HuH-7 (cell line): ENCODE measurements around the gene SLC35E2B.
"Not testable (repeated sequence)": the region's sequence is repeated elsewhere in the genome, so short reads cannot be mapped to it uniquely, and the experiment has no call there.

Experiments
- DNase-seq: peaks from one replicate; pipeline ENCODE4 v3.0.0; 2011; ENCODE audit warnings: low spot score

SLC35E2B gene

DNA sequence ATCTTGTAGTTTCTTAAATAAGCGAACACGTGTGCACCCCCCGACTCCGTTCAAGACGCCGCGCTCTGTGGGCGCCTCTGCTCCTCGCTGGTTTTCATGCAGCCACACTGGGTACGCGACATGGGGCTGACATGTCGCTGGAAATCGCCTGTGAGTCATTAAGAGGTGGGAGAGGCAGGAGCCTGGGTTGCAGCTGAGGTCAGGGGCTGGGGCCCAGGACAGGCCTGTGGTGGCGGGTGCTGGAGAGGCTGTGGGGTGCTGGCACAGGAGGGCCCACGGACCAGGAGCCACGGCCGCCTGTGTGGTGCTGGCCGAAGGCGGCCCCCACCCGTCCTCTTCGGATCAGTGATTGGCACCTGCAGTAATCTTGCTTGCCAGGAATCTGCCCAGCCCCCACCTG lies 17.8 kb downstream of the SLC35E2B start:
- DNase-seq = not testable (repeated sequence)

DNA sequence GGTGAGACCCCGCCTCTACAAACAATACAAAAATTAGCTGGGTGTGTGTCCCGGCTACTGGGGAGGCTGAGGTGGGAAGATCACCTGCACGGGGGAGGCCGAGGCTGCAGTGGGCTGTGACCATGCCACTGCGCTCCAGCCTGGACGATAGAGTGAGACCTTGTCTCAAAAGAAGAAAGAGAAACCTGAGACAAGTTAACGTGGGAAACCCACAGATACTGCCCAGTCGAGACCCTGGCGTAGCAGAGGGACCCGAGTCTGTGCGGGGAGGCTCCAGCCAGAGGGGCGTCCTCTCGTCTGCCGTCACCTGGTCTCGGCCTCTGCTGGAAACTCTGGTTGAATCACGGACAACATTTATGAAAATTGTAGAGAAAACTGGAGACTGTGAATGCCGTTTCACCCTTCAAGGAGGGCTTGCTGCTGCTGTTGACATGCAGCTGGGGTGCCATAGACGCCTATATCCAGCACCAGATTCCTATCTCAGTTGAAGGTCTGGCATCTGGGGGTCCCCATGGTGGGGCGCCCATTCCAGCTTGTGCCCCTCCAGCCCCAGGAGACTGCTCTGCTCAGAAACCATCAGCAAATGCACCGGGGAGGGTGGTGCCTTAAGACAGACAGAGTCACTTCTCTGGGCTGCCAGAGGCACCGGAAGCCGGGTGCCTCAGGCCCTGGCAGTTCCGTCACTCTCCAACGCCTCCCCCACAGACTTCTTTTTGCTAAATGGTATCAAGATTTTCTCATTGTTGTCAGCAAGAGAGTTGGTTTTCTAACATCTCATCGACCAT lies 20.2 kb downstream of the SLC35E2B start:
- no peak for DNase-seq

DNA sequence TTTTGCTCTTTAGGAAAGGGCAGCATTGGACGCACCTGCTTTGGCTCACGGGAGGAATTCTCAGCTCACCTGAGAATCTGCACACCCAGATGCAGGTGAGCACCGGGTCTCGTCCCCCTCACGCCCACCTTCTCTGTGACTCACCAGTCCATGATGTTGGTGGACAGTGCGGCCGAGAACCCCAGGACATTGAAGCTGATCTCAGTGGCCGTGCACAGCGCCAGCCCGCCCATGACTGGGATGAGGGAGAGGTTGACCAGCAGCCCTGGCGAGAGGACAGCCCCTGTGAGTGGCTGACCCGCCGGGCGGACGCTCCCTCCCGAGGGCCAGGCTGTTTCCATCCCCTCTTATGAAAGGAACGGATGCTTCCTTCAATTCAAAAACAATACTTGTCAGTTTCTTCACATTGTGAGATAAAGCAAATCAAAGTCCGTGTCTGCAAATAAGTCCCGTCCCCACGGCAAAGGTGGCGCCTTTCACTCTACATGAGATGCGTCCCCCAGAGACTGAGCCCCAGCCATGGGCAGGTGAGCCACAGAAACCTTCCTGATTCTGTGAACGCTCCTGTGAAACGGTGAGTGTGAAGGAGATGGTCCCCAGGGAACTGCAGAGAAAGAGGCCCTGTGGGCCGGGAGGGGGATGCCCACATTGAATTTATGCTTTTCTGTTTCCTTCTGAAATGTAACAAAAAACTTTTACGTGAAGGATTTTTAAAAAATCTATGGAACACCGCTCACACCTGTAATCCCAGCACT lies 21.1 kb downstream of the SLC35E2B start:
- no peak for DNase-seq

DNA sequence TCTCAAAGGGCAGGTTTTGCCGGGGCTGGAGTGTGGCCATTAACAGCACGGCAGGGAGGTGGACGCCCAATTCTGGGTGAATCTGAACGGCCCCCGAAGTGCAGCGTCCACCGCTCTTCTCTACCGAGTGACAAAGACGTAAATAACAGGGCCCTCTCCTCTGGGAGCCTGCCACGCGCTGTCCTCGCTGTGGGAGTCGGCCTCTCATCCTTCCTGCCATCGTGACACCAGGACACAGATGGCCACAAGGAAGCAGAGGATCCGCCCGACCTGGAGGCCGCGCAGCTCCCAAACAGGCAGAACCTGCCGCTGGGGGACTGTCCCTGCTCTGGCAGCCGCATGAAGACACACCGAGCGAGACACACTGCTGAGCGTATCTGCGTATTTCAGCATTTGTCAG lies 21.7 kb downstream of the SLC35E2B start:
- DNase-seq = no peak

DNA sequence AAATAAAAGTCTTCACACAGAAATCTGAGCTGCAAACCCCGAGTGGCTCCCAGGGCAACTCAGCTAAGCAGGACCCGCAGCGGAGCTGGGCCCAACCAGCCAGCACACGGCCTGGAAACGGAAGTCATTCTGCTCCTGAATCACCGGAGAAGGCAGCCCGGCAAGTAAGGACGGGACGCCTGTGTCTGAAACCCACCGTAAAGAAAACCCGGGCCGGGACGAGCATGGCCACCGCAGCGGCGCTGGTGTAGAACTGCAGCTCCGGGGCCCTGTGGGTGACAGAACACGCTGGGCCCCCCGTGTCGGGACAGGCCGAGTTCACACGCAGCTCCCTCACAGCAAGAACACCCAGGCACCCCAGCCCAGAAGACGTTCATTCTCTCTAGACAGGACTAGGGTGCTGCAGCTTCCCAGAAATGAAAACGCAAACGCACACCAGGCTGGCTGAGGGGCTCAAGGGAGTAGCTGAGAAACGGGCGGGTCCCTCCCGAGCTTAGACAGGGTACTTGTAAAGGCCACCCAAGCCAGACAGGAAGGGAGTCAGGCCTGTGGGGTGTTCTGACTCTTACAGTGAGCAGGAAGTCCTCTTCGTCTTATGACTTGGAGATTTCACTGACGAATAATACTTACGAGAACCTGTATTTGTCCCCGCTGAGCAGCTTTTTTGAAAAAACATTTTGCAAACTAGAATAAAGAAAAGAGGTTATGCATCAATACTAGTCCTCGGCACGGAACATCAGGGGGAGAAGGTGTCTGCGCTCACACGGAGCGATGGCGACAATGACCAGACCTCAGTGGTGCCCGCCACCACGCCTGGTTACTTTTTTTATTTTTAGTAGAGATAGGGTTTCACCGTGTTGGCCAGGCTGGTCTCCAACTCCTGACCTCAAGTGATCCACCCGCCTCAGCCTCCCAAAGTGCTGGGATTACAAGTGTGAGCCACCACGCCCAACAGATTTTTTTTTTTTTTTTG lies 22.8 kb downstream of the SLC35E2B start:
- DNase-seq = no peak

DNA sequence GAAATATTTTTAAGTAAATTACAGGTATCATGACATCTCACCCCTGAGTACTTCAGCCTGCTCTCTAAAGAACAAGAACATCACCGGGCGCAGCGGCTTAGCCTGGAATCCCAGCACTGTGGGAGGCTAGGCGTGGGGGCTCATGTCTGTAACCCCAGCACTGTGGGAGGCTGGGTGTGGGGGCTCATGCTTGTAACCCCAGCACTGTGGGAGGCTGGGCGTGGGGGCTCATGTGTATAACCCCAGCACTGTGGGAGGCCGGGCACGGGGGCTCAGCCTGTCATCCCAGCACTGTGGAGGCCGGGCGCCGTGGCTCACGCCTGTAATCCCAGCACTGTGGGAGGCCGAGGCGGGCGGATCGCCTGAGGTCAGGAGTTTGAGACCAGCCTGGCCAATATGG lies 26.1 kb downstream of the SLC35E2B start:
- DNase-seq = no peak

DNA sequence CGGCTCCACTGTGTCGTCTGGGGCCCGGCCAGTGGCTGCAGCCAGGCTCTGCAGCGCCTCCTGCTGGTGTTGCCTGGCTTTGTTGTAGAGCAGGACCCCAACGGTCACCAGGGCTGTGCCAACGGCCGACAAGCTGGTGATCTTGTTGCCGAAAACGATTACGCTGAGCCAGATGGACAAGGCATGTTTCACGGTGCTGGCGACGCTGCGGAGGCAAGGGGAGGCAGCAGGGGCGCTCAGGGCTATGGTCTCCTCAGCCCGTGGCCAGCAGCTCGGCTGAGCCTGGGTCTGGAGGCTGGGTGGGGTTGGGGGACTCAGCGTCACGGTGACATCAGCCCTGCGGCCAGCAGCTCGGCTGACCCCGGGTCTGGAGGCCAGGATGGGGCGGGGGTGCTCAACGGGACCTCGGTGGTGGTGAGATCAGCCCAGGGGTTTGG lies 26.8 kb downstream of the SLC35E2B start:
- DNase-seq = peak; percentile 63

DNA sequence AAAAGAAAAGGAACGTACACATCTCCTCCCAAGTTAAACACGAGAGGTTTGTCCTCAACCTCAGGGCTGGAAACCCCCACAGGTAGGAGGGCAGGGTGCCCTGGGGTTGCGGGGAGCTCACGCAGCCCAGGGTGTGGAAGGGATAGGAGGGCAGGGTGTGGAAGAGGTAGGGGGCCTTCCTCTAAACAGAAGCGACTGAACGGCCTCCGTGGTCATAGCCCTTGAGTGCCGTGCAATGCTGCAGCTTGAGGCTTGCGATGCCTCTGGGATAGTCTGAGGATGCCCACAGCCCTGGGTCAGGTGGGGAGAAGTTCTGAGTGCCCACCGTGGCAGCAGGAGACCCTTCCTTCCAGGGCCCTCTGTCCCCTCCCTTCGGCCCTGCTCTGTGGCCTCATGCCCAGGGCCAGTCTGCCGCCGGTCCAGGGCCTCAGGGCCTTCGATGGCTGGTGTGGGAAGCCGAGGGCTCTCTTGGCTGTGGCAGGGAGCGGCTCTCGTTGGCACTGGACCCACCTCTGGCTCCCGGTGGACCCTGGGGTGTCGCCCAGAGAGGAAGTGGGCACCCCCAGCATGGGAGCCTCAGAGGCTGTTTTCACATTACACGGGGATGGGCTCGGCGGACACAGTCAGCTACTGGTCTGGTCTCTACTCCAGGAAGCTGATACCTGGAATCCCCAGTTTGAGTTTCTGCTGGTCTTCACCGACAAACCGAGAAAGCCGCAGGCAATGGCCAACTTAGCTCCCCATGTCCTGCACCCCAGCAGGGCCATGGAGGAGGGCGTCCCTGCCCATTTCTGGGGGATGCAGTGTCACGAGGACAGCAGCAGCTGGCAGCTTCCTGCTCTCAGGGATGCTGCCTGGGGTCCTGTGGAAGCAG lies 27.4 kb downstream of the SLC35E2B start:
- DNase-seq = no peak

DNA sequence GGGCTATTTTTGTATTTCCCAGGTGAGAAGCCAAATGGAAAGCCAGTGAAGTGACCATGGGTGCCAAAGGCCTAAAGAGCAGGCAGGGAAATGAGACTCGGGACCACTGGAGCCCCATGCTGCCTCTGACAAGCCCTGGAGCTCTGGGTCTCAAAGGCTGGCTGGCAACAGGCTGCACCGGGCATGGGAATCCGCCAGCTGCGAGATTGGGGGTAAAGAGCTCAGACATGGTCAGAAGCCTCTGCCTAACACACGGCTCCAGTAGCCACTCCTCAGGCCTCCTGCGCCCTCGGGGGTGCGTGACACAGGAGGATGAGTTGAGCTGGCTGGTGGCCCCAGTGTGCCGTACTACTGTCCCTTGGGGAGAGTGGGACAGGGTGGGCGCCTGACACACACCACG lies 28.3 kb downstream of the SLC35E2B start:
- not testable (repeated sequence) for DNase-seq

DNA sequence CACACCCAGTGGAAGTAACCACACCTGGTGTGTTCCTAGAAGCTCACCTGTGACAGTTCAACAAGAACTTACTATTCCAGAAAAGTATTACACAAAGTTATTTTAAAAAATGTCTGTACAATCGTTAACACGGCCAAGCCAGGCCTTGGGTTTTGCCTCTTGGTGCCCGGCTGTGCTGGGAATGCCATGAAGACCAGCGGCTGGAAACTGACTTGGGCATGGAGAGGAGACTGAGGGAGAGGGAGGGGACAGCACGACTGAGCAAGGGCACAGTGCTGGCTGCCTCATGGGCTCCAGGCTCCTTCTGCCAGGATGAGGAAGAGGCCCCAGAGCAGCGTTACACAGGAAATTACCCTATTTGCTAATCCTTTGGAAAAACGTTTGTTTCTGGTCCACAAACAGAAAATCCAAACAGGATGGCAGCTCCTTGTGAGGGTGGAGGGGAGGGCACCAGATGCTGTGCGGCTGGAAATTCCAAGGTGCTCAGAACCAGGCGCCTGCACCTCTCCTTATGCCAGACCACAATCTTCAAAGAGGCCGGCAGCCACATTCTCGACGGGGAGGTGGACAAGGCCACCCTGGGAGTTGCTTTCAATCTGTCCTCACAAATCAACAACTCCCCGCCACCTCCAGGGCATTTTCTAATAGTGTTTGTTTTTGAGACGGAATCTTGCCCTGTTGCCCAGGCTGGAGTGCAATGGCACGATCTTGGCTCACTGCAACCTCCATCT lies 29.6 kb downstream of the SLC35E2B start:
- not testable (repeated sequence) for DNase-seq

DNA sequence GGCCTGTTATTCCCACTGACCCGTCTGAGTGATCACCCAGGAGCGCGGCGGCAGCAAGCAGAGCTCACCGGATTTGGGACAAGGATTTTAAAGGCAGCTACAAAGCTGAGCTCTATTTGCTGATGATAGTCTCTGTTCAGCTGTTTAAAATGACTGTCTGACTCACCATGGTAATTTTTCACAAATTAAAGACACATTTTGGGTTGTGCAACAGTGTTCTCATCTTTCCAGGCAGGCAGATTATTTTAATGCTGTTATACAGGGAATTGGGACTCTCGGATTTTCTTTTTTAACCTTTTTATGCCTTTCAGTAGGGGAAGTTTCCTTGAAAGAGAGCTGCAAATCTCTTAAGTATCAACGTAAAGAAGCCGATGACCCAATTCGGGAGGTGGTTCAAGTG lies 30.2 kb downstream of the SLC35E2B start:
- not testable (repeated sequence) for DNase-seq

DNA sequence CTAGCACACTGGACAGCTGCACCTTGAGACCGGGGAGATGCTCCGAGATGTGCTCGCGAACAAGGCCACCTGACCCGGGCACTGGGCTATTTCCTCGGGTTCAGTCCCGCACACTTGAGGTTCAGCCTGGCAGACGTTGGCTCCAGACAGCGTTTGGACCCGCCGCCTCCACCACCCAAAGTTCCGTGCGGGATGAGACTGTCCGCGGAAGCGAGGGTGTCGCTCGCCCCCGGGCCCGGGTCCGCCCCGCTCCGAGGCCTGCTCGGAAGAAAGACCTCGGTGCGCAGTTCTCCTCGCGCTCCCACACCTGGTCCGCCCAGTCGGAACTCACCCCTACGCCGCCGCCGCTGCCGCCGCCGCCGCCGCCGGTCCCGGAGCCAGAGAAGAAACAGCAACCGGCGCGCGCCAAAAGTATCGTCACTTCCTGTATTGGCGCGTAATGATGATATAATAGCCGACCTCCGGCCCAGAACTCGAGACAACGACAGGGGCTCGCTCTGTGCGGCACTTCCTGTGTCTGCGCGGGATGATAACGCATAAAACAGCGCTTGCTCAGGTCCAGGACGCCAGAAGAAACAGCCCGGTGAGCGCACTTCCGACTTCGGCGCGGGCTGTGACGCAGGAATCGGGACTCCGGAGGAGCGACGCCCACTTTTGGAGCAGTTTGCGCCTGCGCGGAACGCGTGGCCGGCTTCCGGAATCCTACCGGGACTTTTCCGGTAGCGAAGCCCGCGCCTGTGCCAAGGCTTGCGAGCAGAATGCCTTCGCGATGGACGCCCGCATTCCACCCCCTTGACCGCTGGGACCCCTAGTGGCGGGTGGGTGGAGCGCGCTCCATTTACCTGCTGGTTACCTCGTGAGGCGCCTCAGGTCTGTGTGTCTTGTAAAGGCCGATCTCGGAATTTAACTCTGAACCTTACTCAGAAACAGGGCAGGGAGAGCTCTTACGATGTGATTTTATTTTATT lies 33.7 kb downstream of the SLC35E2B start, which contains the start of gene CDK11B:
TSS of gene CDK11B (minus strand) at position 422 of the 967 bp plus-strand sequence. CDS start 1,519 bp downstream, outside the sequence.
- peak; percentile 84 for DNase-seq

DNA sequence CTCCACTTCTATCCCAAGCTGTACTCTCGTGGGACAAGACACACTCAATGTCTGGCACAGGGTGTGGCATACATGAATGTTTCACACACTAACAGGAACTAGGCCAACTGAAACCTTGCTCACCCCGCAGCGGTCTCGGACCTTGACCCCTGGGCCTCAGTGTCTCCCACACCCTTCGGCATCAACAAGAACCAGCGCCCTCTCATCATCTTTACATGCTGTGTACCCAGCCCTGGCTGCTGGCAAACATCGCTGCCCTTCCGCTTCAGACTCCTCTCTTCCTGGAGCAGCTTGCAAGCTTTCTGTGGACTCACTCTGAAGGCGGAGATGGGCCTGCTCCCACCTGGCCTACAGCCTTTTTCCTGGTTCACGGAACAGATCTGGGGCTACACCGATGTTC lies 44.3 kb downstream of the SLC35E2B start:
- DNase-seq = not testable (repeated sequence)

DNA sequence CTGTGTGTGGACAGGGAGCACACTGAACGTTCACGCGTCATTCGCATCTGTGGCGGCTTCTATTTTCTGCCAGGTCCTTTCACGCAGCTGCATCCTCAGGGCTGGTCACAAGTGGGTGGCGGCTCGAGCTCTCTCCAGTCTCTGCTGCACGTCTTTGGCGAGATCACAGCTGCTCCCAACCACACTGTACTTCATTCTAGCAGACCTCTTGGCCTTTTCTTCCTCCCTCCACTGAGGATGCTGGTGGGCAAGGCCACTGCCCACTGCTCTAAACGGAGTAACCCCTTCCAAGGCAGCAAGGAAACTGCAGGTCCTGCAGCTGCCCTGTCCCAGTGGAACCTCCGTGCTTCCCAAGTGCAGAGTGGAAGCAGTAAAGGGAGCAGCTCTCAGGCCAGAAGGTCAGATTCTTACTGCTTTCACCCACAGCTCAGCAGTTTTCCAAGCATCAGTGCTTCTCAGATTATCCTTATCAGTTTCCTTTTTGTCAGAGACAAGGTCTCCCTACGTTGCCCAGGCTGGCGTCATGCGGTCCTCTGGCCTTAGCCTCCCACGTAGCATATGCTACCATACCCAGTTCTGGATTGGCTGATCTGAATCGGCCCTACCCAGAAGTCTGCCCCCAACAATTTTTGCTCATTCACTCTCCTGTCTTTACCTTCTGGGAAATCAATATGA lies 44.9 kb downstream of the SLC35E2B start:
- DNase-seq = not testable (repeated sequence)

DNA sequence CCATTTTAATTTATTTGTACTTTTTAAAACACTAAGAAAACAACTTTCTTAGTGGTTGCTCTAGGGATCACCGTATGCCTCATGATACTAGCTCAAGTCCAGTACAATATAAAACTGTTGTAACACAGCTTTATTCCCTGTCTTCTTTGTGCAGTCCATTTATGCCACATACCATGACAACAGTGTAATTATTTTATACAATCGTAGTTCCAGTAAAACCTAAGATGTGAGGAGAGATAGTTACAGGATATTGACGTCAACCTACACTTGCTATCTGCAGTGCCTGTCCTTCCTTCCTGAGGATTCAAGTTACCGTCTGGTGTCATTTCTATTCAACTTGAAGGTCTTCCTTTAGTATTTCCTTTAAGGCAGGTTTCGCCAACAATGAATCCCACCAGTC lies 46.3 kb downstream of the SLC35E2B start:
- not testable (repeated sequence) for DNase-seq

DNA sequence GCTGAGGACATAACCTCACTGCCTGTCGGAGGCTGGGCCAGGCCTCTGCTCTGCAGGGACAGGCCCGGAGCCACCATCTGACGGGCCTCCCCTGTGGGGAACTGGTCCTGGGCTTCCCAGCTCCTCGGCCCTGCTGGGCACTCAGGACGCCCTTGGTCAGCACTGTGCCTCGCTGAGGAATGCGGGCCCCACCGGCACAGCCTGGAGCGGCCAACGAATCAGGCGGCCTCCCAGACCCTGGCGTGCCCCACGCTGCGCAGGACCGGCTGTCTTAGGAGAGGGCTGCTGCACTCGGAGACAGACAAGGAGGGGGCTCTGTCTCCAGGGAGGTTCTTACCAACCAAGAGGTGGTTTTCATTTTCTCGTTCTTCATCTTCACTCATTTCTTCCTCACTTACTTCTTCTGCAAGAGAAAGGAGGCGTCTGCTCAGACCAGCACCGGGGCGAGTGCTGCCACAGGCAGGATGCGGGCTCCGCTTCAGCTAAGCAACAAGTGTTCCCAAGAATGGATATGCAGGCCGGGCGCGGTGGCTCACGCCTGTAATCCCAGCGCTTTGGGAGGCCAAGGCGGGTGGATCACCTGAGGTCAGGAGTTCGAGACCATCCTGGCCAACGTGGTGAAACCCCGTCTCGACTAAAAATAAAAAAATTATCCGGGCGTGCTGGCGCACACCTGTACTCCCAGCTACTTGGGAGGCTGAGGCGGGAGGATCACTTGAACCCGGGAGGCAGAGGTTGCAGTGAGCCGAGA lies 51.7 kb downstream of the SLC35E2B start:
- not testable (repeated sequence) for DNase-seq

DNA sequence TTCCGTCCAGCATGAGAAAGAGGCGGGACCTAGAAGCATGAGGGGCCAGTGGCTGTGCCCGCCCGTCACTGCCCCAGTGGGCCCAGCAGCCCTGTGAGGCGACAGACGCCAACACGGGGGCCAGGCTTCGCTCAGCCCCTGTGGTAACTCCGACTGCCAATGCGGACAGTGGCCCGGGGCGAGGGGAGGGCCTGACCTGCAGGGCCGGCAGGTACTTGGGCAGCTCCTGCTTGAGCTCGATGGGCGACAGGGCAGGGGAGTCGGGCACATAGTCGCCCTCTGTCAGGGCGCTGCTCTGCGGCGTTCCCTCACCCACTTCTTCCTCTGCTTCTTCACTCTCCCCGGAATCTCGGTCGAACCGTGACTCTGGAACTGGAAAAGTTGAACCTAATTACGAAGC lies 52.5 kb downstream of the SLC35E2B start:
- not testable (repeated sequence) for DNase-seq

DNA sequence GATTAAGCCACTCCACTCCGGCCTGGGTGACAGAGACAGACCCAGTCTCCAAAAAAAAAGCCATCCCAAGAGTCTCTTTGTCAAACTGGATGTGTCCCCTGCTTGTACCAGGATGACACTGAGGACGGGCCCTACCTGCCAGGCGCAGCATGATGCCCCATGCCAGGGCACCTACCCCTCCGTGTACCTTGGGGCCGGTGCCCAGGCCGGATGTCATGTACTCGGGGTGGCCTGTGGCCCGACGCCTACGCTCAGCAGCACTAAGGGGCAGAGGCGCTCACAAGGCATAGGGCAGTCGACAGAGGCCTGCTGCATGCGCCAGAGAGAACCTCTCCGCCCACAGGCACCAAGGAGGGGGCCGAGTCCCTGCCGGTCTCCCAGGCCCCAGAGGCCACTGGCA lies 53.2 kb downstream of the SLC35E2B start:
- not testable (repeated sequence) for DNase-seq
